WTC11 (cell line): ENCODE measurements around the gene CDK6.

Experiments used
- CTCF ChIP-seq: fragments of 200-600 bp; IDR thresholded peaks from 2 replicates; pipeline ENCODE4 v1.8.0; 2022; ENCODE audit warnings: antibody characterized with exemption
- FOXK1 ChIP-seq: sonication (generic); formaldehyde crosslinking; IDR thresholded peaks from 2 replicates; pipeline ENCODE4 v1.8.0; 2022; ENCODE audit warnings: mild to moderate bottlenecking, moderate library complexity, missing genetic modification reagents
- IRF1 ChIP-seq: sonication (generic); formaldehyde crosslinking; IDR thresholded peaks from 2 replicates; pipeline ENCODE4 v1.8.0; 2023; ENCODE audit warnings: missing genetic modification reagents
- MAX ChIP-seq: sonication (generic); formaldehyde crosslinking; IDR thresholded peaks from 2 replicates; pipeline ENCODE4 v1.8.0; 2022; ENCODE audit warnings: mild to moderate bottlenecking, missing genetic modification reagents
- NFYB ChIP-seq: sonication (generic); formaldehyde crosslinking; conservative IDR thresholded peaks from 2 replicates; pipeline ENCODE4 v1.8.0; 2022; ENCODE audit warnings: low read depth, missing genetic modification reagents
- NR2C2 ChIP-seq: sonication (generic); formaldehyde crosslinking; IDR thresholded peaks from 2 replicates; pipeline ENCODE4 v1.8.0; 2022; ENCODE audit warnings: mild to moderate bottlenecking, missing genetic modification reagents
- SOX15 ChIP-seq: fragments of 250-450 bp; sonication (Bioruptor Pico); IDR thresholded peaks from 2 replicates; pipeline ENCODE4 v1.9.0; 2021; ENCODE audit warnings: mild to moderate bottlenecking
- SP1 ChIP-seq: sonication (generic); formaldehyde crosslinking; conservative IDR thresholded peaks from 2 replicates; pipeline ENCODE4 v1.8.1; 2022; ENCODE audit warnings: missing genetic modification reagents
- TP53 ChIP-seq: sonication (generic); formaldehyde crosslinking; IDR thresholded peaks from 2 replicates; pipeline ENCODE4 v1.8.1; 2023; ENCODE audit warnings: mild to moderate bottlenecking, missing genetic modification reagents
- ZMAT4 ChIP-seq: fragments of 250-450 bp; sonication (Bioruptor Pico); IDR thresholded peaks from 2 replicates; pipeline ENCODE4 v1.9.0; 2021; ENCODE audit warnings: mild to moderate bottlenecking
- ZNF416 ChIP-seq: fragments of 250-450 bp; sonication (Bioruptor Pico); IDR thresholded peaks from 2 replicates; pipeline ENCODE4 v1.9.0; 2021; ENCODE audit warnings: mild to moderate bottlenecking, inconsistent platforms
- ZSCAN18 ChIP-seq: fragments of 250-450 bp; sonication (Bioruptor Pico); IDR thresholded peaks from 2 replicates; pipeline ENCODE4 v2.1.2; 2022; ENCODE audit warnings: mild to moderate bottlenecking, moderate library complexity

GRCh38 chr7:92655346-92655884 is 181.0 kb downstream of the CDK6 start:
- no peak for TF ChIP-seq SOX15
- TF ChIP-seq MAX, result no peak
- TF ChIP-seq NFYB (CRISPR knock-in tag), result no peak
- no peak for TF ChIP-seq CTCF
- no peak for TF ChIP-seq SP1 (CRISPR knock-in tag)
- TF ChIP-seq ZSCAN18 (CRISPR knock-in tag), result no peak
- no peak for TF ChIP-seq TP53
- no peak for TF ChIP-seq IRF1 (CRISPR knock-in tag)
- no peak for TF ChIP-seq ZNF416
- no peak for TF ChIP-seq FOXK1
- TF ChIP-seq ZMAT4 (CRISPR knock-in tag), result no peak
- no peak for TF ChIP-seq NR2C2 (CRISPR knock-in tag)
